ENCODE results near the gene WFDC11.
"Not testable (repeated sequence)": the region's sequence is repeated elsewhere in the genome, so short reads cannot be mapped to it uniquely, and the experiment has no call there.

The WFDC11 gene

DNA sequence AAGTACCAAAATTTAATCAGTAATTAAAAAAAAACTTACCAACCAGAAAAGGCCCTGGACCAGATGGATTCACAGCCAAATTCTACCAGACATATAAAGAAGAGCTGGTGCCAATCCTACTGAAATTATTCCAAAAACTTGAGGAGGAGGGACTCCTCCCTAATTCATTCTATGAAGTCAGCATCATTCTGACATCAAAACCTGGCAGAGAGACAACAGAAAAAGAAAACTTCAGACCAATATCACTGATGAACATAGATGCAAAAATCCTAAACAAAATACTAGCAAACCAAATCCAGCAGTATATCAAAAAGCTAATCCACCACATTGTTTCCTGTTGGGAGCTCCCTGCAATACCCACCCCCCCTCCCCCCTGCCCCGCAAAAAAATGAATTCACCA, at the start of gene WFDC11:
Gene WFDC11 (minus strand): TSS at position 101 of the 400 bp plus-strand sequence. CDS start 19,639 bp downstream, outside the sequence.
- no peak within 1 kb of the TSS for H3K27ac ChIP-seq
- no peak within 1 kb of the TSS for H3K4me3 ChIP-seq

DNA sequence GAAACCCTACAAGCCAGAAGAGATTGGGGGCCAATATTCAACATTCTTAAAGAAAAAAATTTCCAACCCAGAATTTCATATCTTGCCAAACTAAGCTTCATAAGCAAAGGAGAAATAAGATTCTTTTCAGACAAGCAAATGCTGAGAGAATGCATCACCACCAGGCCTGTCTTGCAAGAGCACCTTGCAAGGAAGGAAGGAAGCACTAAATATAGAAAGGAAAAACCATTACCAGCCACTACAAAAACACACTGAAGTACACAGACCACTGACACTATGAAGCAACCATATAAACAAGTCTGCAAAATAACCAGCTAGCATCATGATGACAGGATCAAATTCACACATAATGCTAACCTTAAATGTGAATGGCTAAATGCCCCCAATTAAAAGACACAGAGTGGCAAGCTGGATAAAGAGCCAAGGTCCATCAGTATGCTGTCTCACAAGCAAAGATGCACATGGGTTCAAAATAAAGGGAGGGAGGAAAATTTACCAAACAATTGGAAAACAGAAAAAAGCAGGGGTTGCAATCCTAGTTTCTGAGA, 46.2 kb upstream of the WFDC11 start:
- H3K27ac ChIP-seq, H3K4me3 ChIP-seq: not testable (repeated sequence)

- H3K27ac ChIP-seq, result no peak within 1 kb of the TSS
Observed at GRCh38 chr20:45704969-45705637, 35.1 kb upstream of the WFDC11 start, which contains the start of gene WFDC10B. Gene WFDC10B, minus strand, starts transcription at chr20:45705019. Its CDS starts 19,027 bp downstream, at chr20:45685992.

GRCh38 chr20:45701873-45702272, 31.8 kb upstream of the WFDC11 start, which contains the start of gene WFDC13:
Gene WFDC13, plus strand, starts transcription at chr20:45702038. Its CDS starts 86 bp downstream, at chr20:45702124.
- H3K27ac ChIP-seq, result no peak within 1 kb of the TSS

More at GRCh38 chr20:45704969-45705637, 35.1 kb upstream of the WFDC11 start, which contains the start of gene WFDC10B:
- H3K4me3 ChIP-seq, result no peak within 1 kb of the TSS

DNA sequence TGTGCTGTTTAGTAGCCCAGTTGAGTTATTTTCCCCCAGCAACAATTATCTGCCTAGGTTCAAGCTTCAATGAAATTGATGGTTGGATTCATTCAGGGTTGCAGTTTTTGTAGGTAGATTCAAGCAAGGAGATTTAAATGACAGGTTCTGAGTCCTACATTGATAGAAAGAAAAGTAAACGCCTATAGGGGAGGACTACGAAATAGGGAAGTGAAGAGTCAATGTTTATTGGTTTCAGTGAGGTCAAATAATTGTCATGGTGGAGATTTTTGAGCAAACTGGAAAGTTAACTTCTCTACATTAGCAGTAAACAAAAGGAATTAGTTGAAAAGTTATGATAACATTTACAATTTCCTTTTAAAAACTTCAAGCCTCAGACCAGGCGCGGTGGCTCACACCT, 31.1 kb upstream of the WFDC11 start:
- Histone ChIP-seq H3K27ac (no peak overlapping the region), H3K4me3 (no peak overlapping the region)

More at GRCh38 chr20:45701873-45702272, 31.8 kb upstream of the WFDC11 start, which contains the start of gene WFDC13:
- H3K4me3 ChIP-seq, result no peak within 1 kb of the TSS

GRCh38 chr20:45695496-45695895, 25.5 kb upstream of the WFDC11 start:
- Histone ChIP-seq H3K4me3 (no peak overlapping the region), H3K27ac (no peak overlapping the region)

- H3K4me3 ChIP-seq, H3K27ac ChIP-seq: not testable (repeated sequence)
Observed at GRCh38 chr20:45693346-45693745, 23.3 kb upstream of the WFDC11 start.

GRCh38 chr20:45685896-45686295, 15.9 kb upstream of the WFDC11 start:
- Histone ChIP-seq H3K27ac (no peak overlapping the region), H3K4me3 (no peak overlapping the region)

GRCh38 chr20:45679650-45680049, 9.6 kb upstream of the WFDC11 start:
- no peak overlapping the region for H3K4me3 ChIP-seq
- no peak overlapping the region for H3K27ac ChIP-seq

GRCh38 chr20:45672765-45673164, 2.7 kb upstream of the WFDC11 start:
- no peak overlapping the region for H3K27ac ChIP-seq
- no peak overlapping the region for H3K4me3 ChIP-seq

DNA sequence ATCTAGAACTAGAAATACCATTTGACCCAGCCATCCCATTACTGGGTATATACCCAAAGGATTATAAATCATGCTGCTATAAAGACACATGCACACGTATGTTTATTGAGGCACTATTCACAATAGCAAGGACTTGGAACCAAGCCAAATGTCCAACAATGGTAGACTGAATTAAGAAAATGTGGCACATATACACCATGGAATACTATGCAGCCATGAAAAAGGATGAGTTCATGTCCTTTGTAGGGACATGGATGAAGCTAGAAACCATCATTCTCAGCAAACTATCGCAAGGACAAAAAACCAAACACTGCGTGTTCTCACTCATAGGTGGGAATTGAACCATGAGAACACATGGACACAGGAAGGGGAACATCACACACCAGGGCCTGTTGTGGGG, 13.0 kb downstream of the WFDC11 start:
- H3K27ac ChIP-seq, H3K4me3 ChIP-seq: not testable (repeated sequence)

- not testable (repeated sequence) for H3K27ac ChIP-seq, H3K4me3 ChIP-seq
Observed at GRCh38 chr20:45651726-45652125, 18.3 kb downstream of the WFDC11 start.

DNA sequence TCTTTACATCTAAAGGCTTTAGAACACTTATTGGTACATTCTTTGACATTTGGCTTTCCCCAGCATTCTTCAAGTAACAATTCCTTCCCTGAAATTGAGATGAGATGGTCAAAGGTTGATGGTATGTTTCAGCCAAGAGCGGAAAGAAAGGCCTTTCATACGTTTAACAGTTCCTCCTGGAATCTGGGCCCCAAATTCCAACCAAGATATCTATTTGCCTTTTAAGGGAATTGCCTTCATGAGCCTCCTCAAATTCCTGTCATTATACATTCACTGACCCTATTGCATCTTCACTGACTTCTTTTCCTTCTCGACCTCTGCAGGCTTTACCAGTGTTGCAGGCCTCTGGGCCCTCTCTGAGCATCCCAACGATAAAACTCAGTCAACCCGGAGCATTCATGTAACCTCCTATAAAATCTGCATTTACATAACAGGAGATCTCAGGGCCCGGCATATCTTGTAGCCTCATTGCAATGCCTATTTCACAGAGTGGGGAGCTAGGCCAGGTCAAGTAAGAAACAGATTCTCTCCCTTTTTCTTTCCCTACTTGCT, 20.7 kb downstream of the WFDC11 start:
- no peak overlapping the region for H3K27ac ChIP-seq
- H3K4me3 ChIP-seq, result no peak overlapping the region

GRCh38 chr20:45647441-45648050, 22.5 kb downstream of the WFDC11 start:
- H3K4me3 ChIP-seq, result no peak overlapping the region
- H3K27ac ChIP-seq, result no peak overlapping the region

DNA sequence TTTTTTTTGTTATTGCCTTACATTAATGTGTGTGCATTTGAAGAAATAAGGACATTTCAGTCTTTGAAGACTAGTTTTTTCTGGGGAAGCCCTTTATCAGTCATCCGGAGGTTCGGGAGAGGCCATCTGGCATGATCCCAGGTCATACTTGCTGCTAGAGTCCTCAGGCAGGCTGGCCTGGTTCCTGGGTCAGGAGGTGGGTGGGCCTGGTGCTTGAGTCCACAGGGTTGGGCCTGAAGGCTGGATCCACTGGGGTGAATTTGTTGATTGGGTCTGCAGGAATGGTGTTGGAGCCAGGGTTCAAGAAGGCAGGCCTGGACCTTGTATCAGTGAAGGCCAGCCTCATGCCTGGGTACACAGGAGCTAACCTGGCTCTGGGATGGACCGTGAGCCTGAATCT, 23.2 kb downstream of the WFDC11 start:
- no peak overlapping the region for H3K4me3 ChIP-seq
- no peak overlapping the region for H3K27ac ChIP-seq

- not testable (repeated sequence) for H3K4me3 ChIP-seq, H3K27ac ChIP-seq
Observed at GRCh38 chr20:45645869-45646268, 24.2 kb downstream of the WFDC11 start.

- not testable (repeated sequence) for H3K27ac ChIP-seq, H3K4me3 ChIP-seq
Observed at GRCh38 chr20:45641076-45641475, 29.0 kb downstream of the WFDC11 start.

GRCh38 chr20:45639687-45640086, 30.4 kb downstream of the WFDC11 start:
- H3K4me3 ChIP-seq, result no peak overlapping the region

GRCh38 chr20:45636513-45636912, 33.5 kb downstream of the WFDC11 start:
- Histone ChIP-seq H3K4me3 (no peak overlapping the region), H3K27ac (no peak overlapping the region)

More at GRCh38 chr20:45639687-45640086, 30.4 kb downstream of the WFDC11 start:
- H3K27ac ChIP-seq, result no peak overlapping the region

DNA sequence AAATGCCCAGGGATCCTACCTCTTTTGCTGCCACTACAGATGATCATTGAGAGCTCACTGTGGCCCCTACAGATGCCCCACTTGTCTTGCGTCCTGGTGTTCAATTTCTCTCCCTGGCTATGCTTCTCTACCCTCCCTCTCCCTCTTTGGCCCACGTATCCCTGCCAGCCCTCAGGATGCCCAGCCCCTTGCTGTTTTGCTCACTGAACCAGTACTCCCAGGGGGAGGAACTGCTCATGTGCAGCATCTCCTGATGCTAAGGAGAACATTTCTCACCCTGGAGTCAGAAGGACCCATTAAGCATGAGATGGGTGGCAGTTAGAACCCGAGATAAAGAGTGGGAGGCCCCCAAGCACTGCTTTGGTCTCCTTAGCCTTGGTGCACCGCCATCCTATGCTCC, 38.9 kb downstream of the WFDC11 start, which contains the start of gene WFDC9:
Gene WFDC9 (minus strand): TSS at position 101 of the 400 bp plus-strand sequence. CDS start 21,103 bp downstream, outside the sequence.
- Histone ChIP-seq H3K27ac (no peak within 1 kb of the TSS), H3K4me3 (no peak within 1 kb of the TSS)
